Right lobe of liver (tissue), 4 donors: ENCODE data around the gene SPIB.

Experiments used
- CTCF ChIP-seq, 4 donors: fragments of 200-600 bp in 3 of 4; fragments of 450-650 bp in 1 of 4; IDR thresholded peaks; one replicate each; pipeline versions ENCODE4 v1.5.1 to v1.8.0; 2016 to 2022; ENCODE audit warnings: antibody characterized with exemption in 4 of 4, mild to moderate bottlenecking in 2 of 4
- POLR2A ChIP-seq: fragments of 450-650 bp; IDR thresholded peaks from one replicate; pipeline ENCODE4 v1.6.1; 2017; ENCODE audit warnings: antibody characterized with exemption, mild to moderate bottlenecking
- donor health status: DM: no; HTN: no; CAD: no.
- donor health status: DM: no; HTN: no; CAD: no.
- donor health status: DM: no; HTN: yes; CAD: no.

GRCh38 chr19:50409347-50409746 lies 9.4 kb upstream of the SPIB start:
- no peak for TF ChIP-seq POLR2A
- no peak for TF ChIP-seq CTCF (IDR thresholded peaks at IDR 0.05)
